Measurements from ENCODE around the gene RPUSD1.

DNA sequence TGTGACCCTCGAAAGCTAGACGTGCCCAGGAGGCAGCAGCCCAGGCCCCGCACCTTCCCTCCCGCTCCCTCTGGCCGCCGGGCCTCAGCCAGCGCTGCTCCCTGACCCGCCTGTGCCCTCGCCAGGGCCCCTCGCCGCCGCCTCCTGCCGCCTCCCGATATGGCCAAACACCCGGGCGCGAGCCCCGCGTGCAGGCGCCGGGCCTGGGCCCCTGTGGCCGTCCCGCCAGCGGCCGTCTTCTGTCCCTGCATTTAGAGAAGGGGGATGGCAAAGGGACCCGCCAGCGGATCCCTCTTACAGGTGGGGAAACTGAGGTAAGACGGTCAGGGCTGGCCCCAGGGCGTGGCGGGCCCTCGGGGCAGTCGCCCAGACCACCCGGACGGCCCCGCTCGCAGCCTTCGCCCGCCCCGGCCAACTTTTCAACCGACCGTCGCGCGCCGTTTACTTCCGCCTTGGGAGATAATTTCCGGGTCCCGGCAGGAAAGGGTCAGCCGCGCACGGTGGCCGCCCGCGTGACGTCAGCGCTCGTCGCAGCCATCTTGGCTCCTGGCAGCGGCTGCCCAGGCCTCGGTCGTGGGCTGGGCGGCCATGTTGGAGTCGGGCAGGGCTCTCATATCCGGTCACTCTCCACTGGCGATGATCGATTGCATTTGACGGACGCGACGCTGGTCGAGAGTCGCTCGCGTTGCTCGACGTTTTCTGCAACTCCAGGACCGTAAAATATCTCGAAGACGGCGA is 19.3 kb upstream of the RPUSD1 start:
- TF ChIP-seq EZH2 (IDR thresholded peaks at IDR 0.05) (no peak), RAD21 (IDR thresholded peaks at IDR 0.05; ENCODE audit: low read depth) (no peak), CBX3 (IDR thresholded peaks at IDR 0.05; ENCODE audit: low read depth) (no peak), POLR2AphosphoS5 (IDR thresholded peaks at IDR 0.05; ENCODE audit: low read depth, low read length) (peak; percentile 90), EGR1 (IDR thresholded peaks at IDR 0.05; ENCODE audit: low read depth) (peak; percentile 87)
- TF ChIP-seq, protein P1, sequence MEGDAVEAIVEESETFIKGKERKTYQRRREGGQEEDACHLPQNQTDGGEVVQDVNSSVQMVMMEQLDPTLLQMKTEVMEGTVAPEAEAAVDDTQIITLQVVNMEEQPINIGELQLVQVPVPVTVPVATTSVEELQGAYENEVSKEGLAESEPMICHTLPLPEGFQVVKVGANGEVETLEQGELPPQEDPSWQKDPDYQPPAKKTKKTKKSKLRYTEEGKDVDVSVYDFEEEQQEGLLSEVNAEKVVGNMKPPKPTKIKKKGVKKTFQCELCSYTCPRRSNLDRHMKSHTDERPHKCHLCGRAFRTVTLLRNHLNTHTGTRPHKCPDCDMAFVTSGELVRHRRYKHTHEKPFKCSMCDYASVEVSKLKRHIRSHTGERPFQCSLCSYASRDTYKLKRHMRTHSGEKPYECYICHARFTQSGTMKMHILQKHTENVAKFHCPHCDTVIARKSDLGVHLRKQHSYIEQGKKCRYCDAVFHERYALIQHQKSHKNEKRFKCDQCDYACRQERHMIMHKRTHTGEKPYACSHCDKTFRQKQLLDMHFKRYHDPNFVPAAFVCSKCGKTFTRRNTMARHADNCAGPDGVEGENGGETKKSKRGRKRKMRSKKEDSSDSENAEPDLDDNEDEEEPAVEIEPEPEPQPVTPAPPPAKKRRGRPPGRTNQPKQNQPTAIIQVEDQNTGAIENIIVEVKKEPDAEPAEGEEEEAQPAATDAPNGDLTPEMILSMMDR (IDR thresholded peaks at IDR 0.05 in 2 of 3, conservative IDR thresholded peaks at IDR 0.05 in 1 of 3; ENCODE audit: borderline replicate concordance in 1 of 3, insufficient read depth in 1 of 3, low read depth in 2 of 3, low read length in 2 of 3) = no peak

All from HCT116 (cell line).